ENCODE data around the gene WBP2. TPM values are rescaled to one million over a fixed set of nuclear protein-coding genes. Genes with fewer than 3 reads are reported as not detected.

Gene WBP2
- total and polyA plus RNA-seq, 9 of the 15 experiments (the other 6 are each of a cell fraction or from before 2014, with no cell fraction given) = 2.2 to 74.3 (median 20.0) TPM

- TF ChIP-seq EWSR1 (IDR thresholded peaks at IDR 0.05; ENCODE audit: borderline replicate concordance, low read depth, partially characterized antibody) (no peak), ID3 (CRISPR knock-in tag; IDR thresholded peaks at IDR 0.05) (no peak), ID3 (tag; IDR thresholded peaks at IDR 0.05) (no peak), ZNF232 (CRISPR knock-in tag; IDR thresholded peaks at IDR 0.05) (no peak), EGR1 (conservative IDR thresholded peaks at IDR 0.05) (no peak), ZNF57 (CRISPR knock-in tag; IDR thresholded peaks at IDR 0.05) (no peak), ZNF23 (CRISPR knock-in tag; IDR thresholded peaks at IDR 0.05) (no peak), TBP (optimal IDR thresholded peaks at IDR 0.05; ENCODE audit: low read depth, low read length) (no peak), RB1 (IDR thresholded peaks at IDR 0.05; ENCODE audit: low read depth) (no peak), DPF2 (IDR thresholded peaks at IDR 0.05) (no peak), MIER1 (IDR thresholded peaks at IDR 0.05; ENCODE audit: low read depth) (no peak), NFRKB (IDR thresholded peaks at IDR 0.05; ENCODE audit: low read depth) (no peak), E2F4 (CRISPR knock-in tag; IDR thresholded peaks at IDR 0.05; ENCODE audit: low read depth) (no peak), XRCC4 (IDR thresholded peaks at IDR 0.05; ENCODE audit: extremely low read depth, insufficient read depth, insufficient read length) (peak; percentile 50), CBFA2T2 (conservative IDR thresholded peaks at IDR 0.05) (no peak), ZNF764 (CRISPR knock-in tag; IDR thresholded peaks at IDR 0.05; ENCODE audit: low read depth) (no peak), HNRNPK (IDR thresholded peaks at IDR 0.05; ENCODE audit: low read depth, low read length, poor library complexity, severe bottlenecking) (no peak), FOXJ3 (CRISPR knock-in tag; IDR thresholded peaks at IDR 0.05) (no peak), KLF1 (tag; IDR thresholded peaks at IDR 0.05) (0 out of 2 replicates have a peak, but pooled peaks have one; percentile 22), FOXK1 (CRISPR knock-in tag; IDR thresholded peaks at IDR 0.05; ENCODE audit: borderline replicate concordance) (no peak), ZNF77 (CRISPR knock-in tag; IDR thresholded peaks at IDR 0.05) (no peak)
- TF ChIP-seq, protein P1, sequence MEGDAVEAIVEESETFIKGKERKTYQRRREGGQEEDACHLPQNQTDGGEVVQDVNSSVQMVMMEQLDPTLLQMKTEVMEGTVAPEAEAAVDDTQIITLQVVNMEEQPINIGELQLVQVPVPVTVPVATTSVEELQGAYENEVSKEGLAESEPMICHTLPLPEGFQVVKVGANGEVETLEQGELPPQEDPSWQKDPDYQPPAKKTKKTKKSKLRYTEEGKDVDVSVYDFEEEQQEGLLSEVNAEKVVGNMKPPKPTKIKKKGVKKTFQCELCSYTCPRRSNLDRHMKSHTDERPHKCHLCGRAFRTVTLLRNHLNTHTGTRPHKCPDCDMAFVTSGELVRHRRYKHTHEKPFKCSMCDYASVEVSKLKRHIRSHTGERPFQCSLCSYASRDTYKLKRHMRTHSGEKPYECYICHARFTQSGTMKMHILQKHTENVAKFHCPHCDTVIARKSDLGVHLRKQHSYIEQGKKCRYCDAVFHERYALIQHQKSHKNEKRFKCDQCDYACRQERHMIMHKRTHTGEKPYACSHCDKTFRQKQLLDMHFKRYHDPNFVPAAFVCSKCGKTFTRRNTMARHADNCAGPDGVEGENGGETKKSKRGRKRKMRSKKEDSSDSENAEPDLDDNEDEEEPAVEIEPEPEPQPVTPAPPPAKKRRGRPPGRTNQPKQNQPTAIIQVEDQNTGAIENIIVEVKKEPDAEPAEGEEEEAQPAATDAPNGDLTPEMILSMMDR (IDR thresholded peaks at IDR 0.05 in 2 of 3, conservative IDR thresholded peaks at IDR 0.05 in 1 of 3; ENCODE audit: insufficient read depth in 2 of 3, low read depth in 1 of 3, low read length in 3 of 3) = no peak; a peak in 1 of 6 replicates
- TF ChIP-seq, protein P2, sequence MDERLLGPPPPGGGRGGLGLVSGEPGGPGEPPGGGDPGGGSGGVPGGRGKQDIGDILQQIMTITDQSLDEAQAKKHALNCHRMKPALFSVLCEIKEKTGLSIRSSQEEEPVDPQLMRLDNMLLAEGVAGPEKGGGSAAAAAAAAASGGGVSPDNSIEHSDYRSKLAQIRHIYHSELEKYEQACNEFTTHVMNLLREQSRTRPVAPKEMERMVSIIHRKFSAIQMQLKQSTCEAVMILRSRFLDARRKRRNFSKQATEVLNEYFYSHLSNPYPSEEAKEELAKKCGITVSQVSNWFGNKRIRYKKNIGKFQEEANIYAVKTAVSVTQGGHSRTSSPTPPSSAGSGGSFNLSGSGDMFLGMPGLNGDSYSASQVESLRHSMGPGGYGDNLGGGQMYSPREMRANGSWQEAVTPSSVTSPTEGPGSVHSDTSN (CRISPR knock-in tag; IDR thresholded peaks at IDR 0.05; ENCODE audit: low read depth) = no peak
- TF ChIP-seq, protein P2 (tag; conservative IDR thresholded peaks at IDR 0.05; ENCODE audit: low read depth) = peak; percentile 31; the same call in 1 of the 2 replicates
- TF ChIP-seq, protein P3, sequence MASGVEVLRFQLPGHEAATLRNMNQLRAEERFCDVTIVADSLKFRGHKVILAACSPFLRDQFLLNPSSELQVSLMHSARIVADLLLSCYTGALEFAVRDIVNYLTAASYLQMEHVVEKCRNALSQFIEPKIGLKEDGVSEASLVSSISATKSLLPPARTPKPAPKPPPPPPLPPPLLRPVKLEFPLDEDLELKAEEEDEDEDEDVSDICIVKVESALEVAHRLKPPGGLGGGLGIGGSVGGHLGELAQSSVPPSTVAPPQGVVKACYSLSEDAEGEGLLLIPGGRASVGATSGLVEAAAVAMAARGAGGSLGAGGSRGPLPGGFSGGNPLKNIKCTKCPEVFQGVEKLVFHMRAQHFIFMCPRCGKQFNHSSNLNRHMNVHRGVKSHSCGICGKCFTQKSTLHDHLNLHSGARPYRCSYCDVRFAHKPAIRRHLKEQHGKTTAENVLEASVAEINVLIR (CRISPR knock-in tag; IDR thresholded peaks at IDR 0.05) = no peak
These were observed 44.9 kb downstream of the WBP2 start (continued) for GRCh38 chr17:75810216-75810615.

Data from K562 (cell line).